ENCODE results near the gene VARS2.
"Not testable (repeated sequence)": the region's sequence is repeated elsewhere in the genome, so short reads cannot be mapped to it uniquely, and the experiment has no call there.

Gene VARS2

DNA sequence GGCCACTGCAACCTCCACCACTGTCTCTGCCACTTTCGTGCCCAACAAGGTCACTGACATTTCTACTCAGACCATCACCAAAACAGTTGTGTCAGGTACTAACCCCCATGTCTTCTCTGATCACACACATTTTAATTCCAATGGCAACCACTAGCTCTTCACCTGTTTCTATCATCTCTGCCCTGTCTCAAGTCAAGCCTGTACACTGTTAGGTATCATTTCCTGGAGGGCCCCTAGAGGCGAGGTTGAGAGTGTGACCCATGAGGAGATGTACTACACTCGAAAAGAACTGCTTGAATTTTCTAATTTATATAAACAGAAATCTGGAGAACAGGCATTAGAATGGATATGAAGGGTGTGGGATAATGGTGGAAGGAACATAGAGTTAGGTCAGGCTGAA is 52.1 kb downstream of the VARS2 start:
- DNase-seq: no peak

DNA sequence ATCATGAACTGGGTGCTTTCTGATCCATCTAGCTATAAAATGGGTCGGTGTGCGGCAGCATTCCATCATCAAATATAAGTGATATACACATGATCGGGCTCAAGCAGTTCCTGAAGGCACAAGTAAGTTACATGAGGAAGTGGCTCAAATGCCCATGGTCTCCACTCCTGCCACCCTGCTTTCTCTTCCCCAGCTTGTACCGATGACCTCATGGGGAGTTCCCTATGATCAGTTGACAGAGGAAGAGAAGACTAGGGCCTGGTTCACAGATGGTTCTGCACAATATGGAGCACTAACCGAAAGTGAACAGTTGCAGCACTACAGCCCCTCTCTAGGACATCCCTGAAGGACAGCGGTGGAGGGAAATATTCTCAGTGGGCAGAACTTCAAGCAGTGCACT is 55.1 kb downstream of the VARS2 start:
- not testable (repeated sequence) for DNase-seq

DNA sequence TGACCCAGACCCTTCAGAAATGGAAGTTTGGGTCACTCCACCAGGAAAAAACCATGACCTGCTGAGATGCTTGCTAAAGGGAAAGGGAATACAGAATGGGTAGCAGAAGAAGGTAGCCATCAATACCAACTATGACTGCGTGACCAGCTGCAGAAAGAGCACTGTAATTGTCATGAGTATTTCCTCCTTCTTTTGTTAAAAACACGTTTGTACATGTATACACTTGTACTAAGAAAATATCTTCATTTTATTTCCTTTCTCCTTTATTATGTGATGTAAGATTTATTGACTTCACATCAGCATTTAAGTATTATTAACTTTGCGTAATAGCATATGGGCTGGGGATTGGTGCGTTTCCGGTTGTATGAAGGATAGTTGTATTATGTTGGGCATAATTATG is 56.9 kb downstream of the VARS2 start:
- no peak for DNase-seq

DNA sequence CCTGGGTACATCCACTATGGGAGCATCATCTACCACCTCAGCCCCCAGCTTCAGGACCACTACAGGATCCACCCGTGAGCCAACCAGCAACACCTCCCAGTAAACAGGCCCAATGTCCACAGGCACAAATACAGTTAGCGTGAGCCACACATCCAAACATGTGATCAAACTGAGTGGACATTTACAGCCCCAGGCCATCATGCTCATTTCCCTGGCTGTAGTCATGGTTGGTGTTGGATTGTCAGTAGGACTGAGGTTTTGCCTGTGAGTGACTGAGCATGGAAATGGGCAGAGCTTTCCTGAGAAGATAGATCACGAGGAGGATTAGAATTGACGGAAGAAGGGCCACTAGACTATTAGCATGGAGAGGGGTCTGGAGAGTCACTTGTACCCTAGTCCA is 58.8 kb downstream of the VARS2 start:
- DNase-seq: no peak

DNA sequence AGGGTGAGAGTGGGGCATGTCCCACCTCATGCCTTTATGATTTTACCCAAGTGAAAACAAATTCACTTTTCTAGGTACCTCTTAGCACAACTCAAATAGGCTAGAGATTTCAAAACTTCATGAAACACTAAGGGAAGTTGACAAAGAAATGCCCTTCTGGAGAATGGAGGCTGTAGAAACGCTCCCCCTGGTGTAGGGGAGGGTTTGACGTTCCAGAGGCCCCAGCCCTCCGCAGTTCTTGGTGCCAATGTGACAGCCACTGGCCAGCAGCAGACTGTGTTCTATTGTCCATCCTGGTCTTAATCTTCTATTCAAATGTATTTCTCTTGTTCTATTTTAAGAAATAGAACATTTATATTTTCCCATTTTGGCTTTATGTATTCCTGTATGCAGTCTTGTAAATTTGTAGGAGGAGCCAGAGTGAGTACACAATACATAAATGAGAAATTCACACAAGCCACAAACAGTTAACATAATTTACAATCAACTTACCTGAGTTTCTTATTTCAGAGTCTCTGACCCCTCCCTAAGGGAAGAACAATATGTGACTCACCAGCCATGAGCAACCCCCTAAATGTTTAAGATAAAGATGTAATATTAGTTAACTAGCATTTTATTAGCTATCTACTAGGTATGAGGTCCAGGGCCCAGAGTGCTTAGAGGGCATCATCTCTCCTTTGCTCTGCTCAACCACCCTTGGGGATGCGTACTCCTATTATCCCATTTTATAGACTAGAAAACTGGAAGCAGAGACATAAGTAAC is 60.6 kb downstream of the VARS2 start:
- DNase-seq: no peak

All from NCI-H524 treated with DMSO at 0.1 percent for 48 hours (cell line).